ENCODE results near the gene KLF4. TPM values are rescaled to one million over a fixed set of nuclear protein-coding genes. Genes with fewer than 3 reads are reported as not detected.

The KLF4 gene
- total and polyA plus RNA-seq, 3 donors from 2014 or later: 61.1 to 84.8 (median 64.9) TPM

DNA sequence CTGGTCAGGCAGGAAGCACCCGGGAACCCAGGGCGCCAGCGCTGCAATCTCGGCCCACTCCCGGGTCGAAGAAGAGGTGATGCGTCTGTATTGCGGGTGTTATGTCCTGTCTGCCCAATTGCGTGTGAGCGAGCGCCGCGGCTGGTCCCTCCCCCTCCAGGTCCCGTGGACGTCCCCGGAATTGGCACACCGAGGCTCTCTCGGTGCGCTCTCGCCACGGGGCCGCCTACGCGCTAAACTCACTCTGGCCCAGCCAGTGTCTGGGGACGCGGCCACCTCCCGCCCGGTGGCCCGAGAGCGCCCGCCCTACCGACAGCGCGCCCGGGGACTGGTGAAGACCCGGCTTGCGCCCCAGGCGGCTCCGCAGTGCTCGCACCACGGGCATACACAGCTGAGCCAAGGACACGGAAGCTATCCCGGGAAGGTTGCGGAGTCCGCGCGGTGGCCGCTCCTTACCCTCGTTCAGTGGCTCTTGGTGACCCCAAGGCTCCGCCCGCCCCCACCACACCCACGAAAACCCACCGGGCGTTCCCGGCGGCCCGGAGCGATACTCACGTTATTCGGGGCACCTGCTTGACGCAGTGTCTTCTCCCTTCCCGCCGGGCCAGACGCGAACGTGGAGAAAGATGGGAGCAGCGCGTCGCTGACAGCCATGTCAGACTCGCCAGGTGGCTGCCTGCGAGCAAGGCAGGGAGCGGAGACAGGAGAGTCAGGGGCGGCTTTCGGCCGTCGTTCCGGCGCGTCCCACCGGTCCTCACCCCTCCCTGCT lies 1.0 kb downstream of the KLF4 start:
- Histone ChIP-seq H3K9me3 (no peaks in the 10 kb centered on the region), H3K4me1 (no peaks in the 10 kb centered on the region), H3K4me3 (peak overlapping the region; percentile 78 to 91), H3K27me3 (no peaks in the 10 kb centered on the region), H3K27ac (peak overlapping the region; percentile 90 to 94), H3K36me3 (ENCODE audit: low read depth, missing control alignments) (no peaks in the 10 kb centered on the region)
- TF ChIP-seq CTCF (IDR thresholded peaks at IDR 0.05) (peak in 1 of 3 experiments; percentile 4), POLR2A (IDR thresholded peaks at IDR 0.05) (peak; percentile 19)
- intact Hi-C loops (cut with DNase I; ENCODE audit: low total_unique reads): no loop called here
- DNase-seq: peak; percentile 77
- 0 to 1% methylated on average over 8 to 73 of the region's 80 CpGs for WGBS, 2 donors

- Histone ChIP-seq H3K27me3 (no peaks in the 10 kb centered on the region), H3K9me3 (no peaks in the 10 kb centered on the region), H3K36me3 (ENCODE audit: low read depth, missing control alignments) (no peaks in the 10 kb centered on the region), H3K27ac (peak overlapping the region; percentile 90 to 94), H3K4me1 (no peaks in the 10 kb centered on the region), H3K4me3 (peak overlapping the region; percentile 78 to 91)
- TF ChIP-seq POLR2A (IDR thresholded peaks at IDR 0.05) (no peak), CTCF (IDR thresholded peaks at IDR 0.05) (peak; percentile 57 to 74 (median 66))
- 12% methylated on average over 75 of the region's 91 CpGs; no CpG with 5 or more reads in 1 of the 2 donors for WGBS, 2 donors
- DNase-seq: peak; percentile 81
- intact Hi-C loops (cut with DNase I; ENCODE audit: low total_unique reads): no loop called here
These were observed 1.8 kb downstream of the KLF4 start for GRCh38 chr9:107487521-107488374.

DNA sequence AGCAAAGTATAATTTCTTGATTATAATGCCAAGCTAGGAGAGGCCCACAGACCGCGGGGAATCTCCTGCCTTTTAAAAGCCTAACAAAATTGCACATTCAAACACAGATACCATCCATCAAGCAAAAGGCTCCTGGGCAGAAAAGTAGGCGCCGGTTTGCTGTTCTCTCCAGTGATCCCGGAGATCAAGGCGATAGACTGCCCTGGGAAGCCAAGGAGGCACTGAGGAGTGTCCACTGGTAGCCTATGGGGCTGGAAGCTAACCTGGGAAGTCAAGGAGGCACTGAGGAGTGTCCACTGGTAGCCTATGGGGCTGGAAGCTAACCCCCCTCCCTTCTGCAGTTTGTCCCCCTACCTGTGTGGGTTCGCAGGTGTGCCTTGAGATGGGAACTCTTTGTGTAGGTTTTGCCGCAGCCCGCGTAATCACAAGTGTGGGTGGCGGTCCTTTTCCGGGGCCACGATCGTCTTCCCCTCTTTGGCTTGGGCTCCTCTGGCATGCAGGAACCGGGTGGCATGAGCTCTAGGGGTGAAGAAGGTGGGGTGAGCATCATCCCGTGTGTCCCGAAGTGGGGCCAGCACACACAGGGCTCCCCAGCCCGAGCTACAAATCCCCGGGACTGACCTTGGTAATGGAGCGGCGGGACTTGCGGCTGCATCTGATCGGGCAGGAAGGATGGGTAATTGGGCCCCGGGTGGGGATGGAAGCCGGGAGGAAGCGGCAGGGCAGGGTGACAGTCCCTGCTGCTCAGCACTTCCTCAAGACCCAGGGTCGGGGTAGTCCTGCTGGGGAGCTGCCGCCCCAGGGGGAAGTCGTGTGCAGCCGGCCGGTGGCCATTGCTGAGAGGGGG lies 2.7 kb downstream of the KLF4 start:
- H3K27me3 ChIP-seq: no peaks in the 10 kb centered on the region
- H3K4me1 ChIP-seq: no peaks in the 10 kb centered on the region
- no peak for DNase-seq
- peak overlapping the region; percentile 90 to 94 for H3K27ac ChIP-seq
- peak overlapping the region; percentile 78 to 91 for H3K4me3 ChIP-seq
- no peaks in the 10 kb centered on the region for H3K9me3 ChIP-seq
- TF ChIP-seq CTCF (IDR thresholded peaks at IDR 0.05): no peak
- TF ChIP-seq POLR2A (IDR thresholded peaks at IDR 0.05): no peak
- WGBS, 2 donors: 20 to 26% methylated on average over 11 to 31 of the region's 31 CpGs
- intact Hi-C loops (cut with DNase I; ENCODE audit: low total_unique reads): no loop called here
- H3K36me3 ChIP-seq (ENCODE audit: low read depth, missing control alignments): no peaks in the 10 kb centered on the region

- 63 to 76% methylated on average over 15 of the region's 15 CpGs for WGBS, 2 donors
- H3K9me3 ChIP-seq: no peaks in the 10 kb centered on the region
- no peaks in the 10 kb centered on the region for H3K4me1 ChIP-seq
- intact Hi-C loops (cut with DNase I; ENCODE audit: low total_unique reads): no loop called here
- TF ChIP-seq POLR2A (IDR thresholded peaks at IDR 0.05) (no peak), CTCF (IDR thresholded peaks at IDR 0.05) (no peak)
- no peaks in the 10 kb centered on the region for H3K27me3 ChIP-seq
- no peak overlapping the region for H3K4me3 ChIP-seq
- no peak for DNase-seq
- no peaks in the 10 kb centered on the region for H3K36me3 ChIP-seq (ENCODE audit: low read depth, missing control alignments)
- peak overlapping the region; percentile 32 to 94 for H3K27ac ChIP-seq
These were observed 4.0 kb downstream of the KLF4 start for GRCh38 chr9:107485458-107486043.

Data from testis (tissue), 3 donors.